Lower leg skin (tissue), 3 donors: ENCODE results near the gene DUSP22.

Source experiments
- CTCF ChIP-seq, 3 donors: fragments of 450-650 bp; IDR thresholded peaks; one replicate each; pipeline ENCODE4 v1.5.1; 2016; ENCODE audit warnings: antibody characterized with exemption in 3 of 3, mild to moderate bottlenecking in 3 of 3, moderate library complexity in 2 of 3
- POLR2A ChIP-seq, 2 donors: fragments of 450-650 bp; IDR thresholded peaks; one replicate each; pipeline ENCODE4 v1.6.1; 2016 to 2017; ENCODE audit warnings: antibody characterized with exemption in 2 of 2, mild to moderate bottlenecking in 1 of 2, moderate library complexity in 1 of 2

GRCh38 chr6:346386-347030, 54.2 kb downstream of the DUSP22 start:
- TF ChIP-seq CTCF (IDR thresholded peaks at IDR 0.05) = no peak
- no peak for TF ChIP-seq POLR2A (IDR thresholded peaks at IDR 0.05)
